SK-N-SH (cell line): ENCODE data around the gene DUSP6.

ENCODE experiments used
- CHD2 ChIP-seq: fragments of 150-350 bp; IDR thresholded peaks from 2 replicates; pipeline ENCODE4 v1.6.1; 2018; ENCODE audit warnings: low read length; ENCODE audit not compliant: partially characterized antibody
- GABPA ChIP-seq: IDR thresholded peaks from 2 replicates; pipeline ENCODE4 v1.4.0; 2012; ENCODE audit warnings: low read depth, mild to moderate bottlenecking
- JUND ChIP-seq: IDR thresholded peaks from 2 replicates; pipeline ENCODE4 v1.4.0; 2012
- POLR2AphosphoS5 ChIP-seq: IDR thresholded peaks from 2 replicates; pipeline ENCODE4 v1.6.1; 2012; ENCODE audit warnings: low read depth, low read length
- TF ChIP-seq, protein P1 (sequence below): fragments of 200-600 bp; sonication (generic); IDR thresholded peaks from 2 replicates; pipeline ENCODE4 v1.6.1; 2017; ENCODE audit warnings: antibody characterized with exemption, mild to moderate bottlenecking, moderate library complexity

DNA sequence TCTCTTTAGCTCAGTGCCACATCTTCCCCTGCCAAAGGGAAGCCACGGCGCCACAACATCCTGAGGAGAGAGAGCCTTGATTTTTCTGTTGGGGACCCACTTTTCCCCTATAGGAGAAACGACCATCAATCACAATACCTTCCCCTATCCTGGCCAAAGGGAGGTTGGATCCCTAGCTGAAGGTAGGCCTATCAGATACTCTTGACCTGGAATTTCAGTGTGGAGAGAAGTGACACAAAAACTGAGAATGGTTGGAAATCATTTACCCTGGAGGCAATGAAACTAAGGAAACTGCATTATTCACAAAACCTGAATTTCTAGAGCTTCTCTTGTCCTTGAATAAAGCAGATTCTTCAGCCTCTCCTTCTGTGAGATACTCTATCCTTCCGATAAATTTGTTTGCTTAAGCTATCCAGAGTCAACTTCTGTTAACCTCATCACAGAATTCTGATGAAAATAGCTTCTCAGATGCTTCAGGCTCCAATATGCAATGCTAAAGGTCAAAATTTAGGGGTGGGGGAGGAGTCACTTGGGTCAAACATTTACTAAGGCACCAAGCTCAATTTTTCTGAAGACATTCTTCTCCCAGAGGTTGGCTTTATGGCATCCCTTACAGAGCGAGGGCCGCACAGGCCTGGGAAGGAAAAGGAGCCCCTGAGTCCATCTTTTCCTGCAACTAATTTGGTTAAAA lies 27.0 kb upstream of the DUSP6 start:
- no peak for TF ChIP-seq GABPA
- TF ChIP-seq, protein P1, sequence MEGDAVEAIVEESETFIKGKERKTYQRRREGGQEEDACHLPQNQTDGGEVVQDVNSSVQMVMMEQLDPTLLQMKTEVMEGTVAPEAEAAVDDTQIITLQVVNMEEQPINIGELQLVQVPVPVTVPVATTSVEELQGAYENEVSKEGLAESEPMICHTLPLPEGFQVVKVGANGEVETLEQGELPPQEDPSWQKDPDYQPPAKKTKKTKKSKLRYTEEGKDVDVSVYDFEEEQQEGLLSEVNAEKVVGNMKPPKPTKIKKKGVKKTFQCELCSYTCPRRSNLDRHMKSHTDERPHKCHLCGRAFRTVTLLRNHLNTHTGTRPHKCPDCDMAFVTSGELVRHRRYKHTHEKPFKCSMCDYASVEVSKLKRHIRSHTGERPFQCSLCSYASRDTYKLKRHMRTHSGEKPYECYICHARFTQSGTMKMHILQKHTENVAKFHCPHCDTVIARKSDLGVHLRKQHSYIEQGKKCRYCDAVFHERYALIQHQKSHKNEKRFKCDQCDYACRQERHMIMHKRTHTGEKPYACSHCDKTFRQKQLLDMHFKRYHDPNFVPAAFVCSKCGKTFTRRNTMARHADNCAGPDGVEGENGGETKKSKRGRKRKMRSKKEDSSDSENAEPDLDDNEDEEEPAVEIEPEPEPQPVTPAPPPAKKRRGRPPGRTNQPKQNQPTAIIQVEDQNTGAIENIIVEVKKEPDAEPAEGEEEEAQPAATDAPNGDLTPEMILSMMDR = no peak
- TF ChIP-seq JUND = no peak
- TF ChIP-seq CHD2 = no peak
- TF ChIP-seq POLR2AphosphoS5 = no peak
